SU-DHL-6 (cell line): ENCODE results near the gene RTBDN.

Source experiments
- H2AFZ ChIP-seq: fragments of 200-600 bp; sonication (generic); 2 replicates; pipeline ENCODE4 v1.6.1; 2014; ENCODE audit warnings: low read depth, mild to moderate bottlenecking, moderate library complexity, mixed read lengths, antibody characterized with exemption, low read length; ENCODE audit not compliant: severe bottlenecking
- H3F3A ChIP-seq: fragments of 200-600 bp; shearing (Covaris generic); 2 replicates; pipeline ENCODE4 v1.6.0; 2016; ENCODE audit warnings: antibody characterized with exemption, mild to moderate bottlenecking; ENCODE audit not compliant: insufficient read depth
- H3K27ac ChIP-seq: fragments of 200-600 bp; sonication (generic); 2 replicates; pipeline ENCODE4 v1.5.1; 2016; ENCODE audit warnings: low read depth, mild to moderate bottlenecking, low read length, moderate library complexity, mixed read lengths
- H3K27me3 ChIP-seq: fragments of 200-600 bp; sonication (generic), shearing (Covaris generic); 2 replicates; pipeline ENCODE4 v1.6.0; 2014; ENCODE audit warnings: mild to moderate bottlenecking, low read length
- H3K36me3 ChIP-seq: fragments of 200-600 bp; sonication (generic); 2 replicates; pipeline ENCODE4 v1.6.1; 2014; ENCODE audit warnings: mild to moderate bottlenecking, low read length, mixed read lengths
- H3K4me2 ChIP-seq: fragments of 300-600, 200-600 bp; shearing (Covaris generic), sonication (generic); 2 replicates; pipeline ENCODE4 v1.6.0; 2014; ENCODE audit warnings: low read length, low read depth, mild to moderate bottlenecking; ENCODE audit not compliant: poor library complexity, severe bottlenecking
- H3K4me3 ChIP-seq: fragments of 200-600 bp; sonication (generic); 2 replicates; pipeline ENCODE4 v1.5.1; 2014; ENCODE audit warnings: antibody characterized with exemption, low read length, mild to moderate bottlenecking, mixed read lengths; ENCODE audit not compliant: insufficient read depth, poor library complexity, severe bottlenecking
- H3K79me2 ChIP-seq: fragments of 200-600 bp; sonication (generic); 2 replicates; pipeline ENCODE4 v1.6.1; 2014; ENCODE audit warnings: mild to moderate bottlenecking, low read length, moderate library complexity; ENCODE audit not compliant: insufficient read depth
- H3K9ac ChIP-seq: fragments of 200-600 bp; sonication (generic); 2 replicates; pipeline ENCODE4 v1.7.0; 2014; ENCODE audit warnings: mild to moderate bottlenecking, low read length
- H3K9me2 ChIP-seq: fragments of 200-600 bp; sonication (generic); replicated peaks from 2 replicates; pipeline ENCODE4 v1.6.1; 2014; ENCODE audit warnings: low read length; ENCODE audit not compliant: insufficient read depth
- H3K9me3 ChIP-seq: fragments of 200-600 bp; sonication (generic); 2 replicates; pipeline ENCODE4 v1.6.1; 2014; ENCODE audit warnings: low read length, mixed read lengths; ENCODE audit not compliant: insufficient read depth
- H4K20me1 ChIP-seq: fragments of 200-600 bp; sonication (generic); 2 replicates; pipeline ENCODE4 v1.6.1; 2014; ENCODE audit warnings: low read depth, mild to moderate bottlenecking, antibody characterized with exemption, low read length, moderate library complexity, mixed read lengths
- EZH2phosphoT487 ChIP-seq: fragments of 200-600 bp; sonication (generic), shearing (Covaris generic); conservative IDR thresholded peaks from 2 replicates; pipeline ENCODE4 v1.6.1; 2018; ENCODE audit warnings: mild to moderate bottlenecking, antibody characterized with exemption, low read length, moderate library complexity, mixed read lengths
- TF ChIP-seq, protein P1 (sequence below): fragments of 200-600 bp; sonication (generic); IDR thresholded peaks from one replicate; pipeline ENCODE4 v1.5.1; 2017; ENCODE audit warnings: antibody characterized with exemption, mild to moderate bottlenecking, low read length, moderate library complexity; ENCODE audit not compliant: insufficient read depth, poor library complexity, severe bottlenecking

Gene RTBDN

DNA sequence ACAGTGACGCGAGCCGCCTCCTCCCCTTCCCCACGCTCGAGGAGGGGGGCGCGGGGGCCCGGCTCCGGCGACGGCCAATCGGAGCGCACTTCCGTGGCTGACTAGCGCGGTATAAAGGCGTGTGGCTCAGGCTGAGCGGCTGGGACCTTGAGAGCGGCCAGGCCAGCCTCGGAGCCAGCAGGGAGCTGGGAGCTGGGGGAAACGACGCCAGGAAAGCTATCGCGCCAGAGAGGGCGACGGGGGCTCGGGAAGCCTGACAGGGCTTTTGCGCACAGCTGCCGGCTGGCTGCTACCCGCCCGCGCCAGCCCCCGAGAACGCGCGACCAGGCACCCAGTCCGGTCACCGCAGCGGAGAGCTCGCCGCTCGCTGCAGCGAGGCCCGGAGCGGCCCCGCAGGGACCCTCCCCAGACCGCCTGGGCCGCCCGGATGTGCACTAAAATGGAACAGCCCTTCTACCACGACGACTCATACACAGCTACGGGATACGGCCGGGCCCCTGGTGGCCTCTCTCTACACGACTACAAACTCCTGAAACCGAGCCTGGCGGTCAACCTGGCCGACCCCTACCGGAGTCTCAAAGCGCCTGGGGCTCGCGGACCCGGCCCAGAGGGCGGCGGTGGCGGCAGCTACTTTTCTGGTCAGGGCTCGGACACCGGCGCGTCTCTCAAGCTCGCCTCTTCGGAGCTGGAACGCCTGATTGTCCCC is 42.9 kb downstream of the RTBDN start, which contains the start of gene JUNB:
JUNB (plus strand) TSS at position 142 of the 706 bp plus-strand sequence; CDS start at position 428, 286 bp downstream.
- peaks cover 36% of the 10 kb centered on the region for H3F3A ChIP-seq
- H3K4me3 ChIP-seq, result peak within 1 kb of the TSS; percentile 60
- H3K9me3 ChIP-seq, result no peaks in the 10 kb centered on the region
- H3K27me3 ChIP-seq, result no peaks in the 10 kb centered on the region
- peak within 1 kb of the TSS; percentile 52 for H2AFZ ChIP-seq
- no peaks in the 10 kb centered on the region for H3K36me3 ChIP-seq
- TF ChIP-seq, protein P1, sequence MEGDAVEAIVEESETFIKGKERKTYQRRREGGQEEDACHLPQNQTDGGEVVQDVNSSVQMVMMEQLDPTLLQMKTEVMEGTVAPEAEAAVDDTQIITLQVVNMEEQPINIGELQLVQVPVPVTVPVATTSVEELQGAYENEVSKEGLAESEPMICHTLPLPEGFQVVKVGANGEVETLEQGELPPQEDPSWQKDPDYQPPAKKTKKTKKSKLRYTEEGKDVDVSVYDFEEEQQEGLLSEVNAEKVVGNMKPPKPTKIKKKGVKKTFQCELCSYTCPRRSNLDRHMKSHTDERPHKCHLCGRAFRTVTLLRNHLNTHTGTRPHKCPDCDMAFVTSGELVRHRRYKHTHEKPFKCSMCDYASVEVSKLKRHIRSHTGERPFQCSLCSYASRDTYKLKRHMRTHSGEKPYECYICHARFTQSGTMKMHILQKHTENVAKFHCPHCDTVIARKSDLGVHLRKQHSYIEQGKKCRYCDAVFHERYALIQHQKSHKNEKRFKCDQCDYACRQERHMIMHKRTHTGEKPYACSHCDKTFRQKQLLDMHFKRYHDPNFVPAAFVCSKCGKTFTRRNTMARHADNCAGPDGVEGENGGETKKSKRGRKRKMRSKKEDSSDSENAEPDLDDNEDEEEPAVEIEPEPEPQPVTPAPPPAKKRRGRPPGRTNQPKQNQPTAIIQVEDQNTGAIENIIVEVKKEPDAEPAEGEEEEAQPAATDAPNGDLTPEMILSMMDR, result no peak
- TF ChIP-seq EZH2phosphoT487, result no peak
- H3K27ac ChIP-seq, result peak within 1 kb of the TSS; percentile 70
- no peaks in the 10 kb centered on the region for H4K20me1 ChIP-seq
- H3K9ac ChIP-seq, result peak within 1 kb of the TSS; percentile 77
- H3K9me2 ChIP-seq, result no peaks in the 10 kb centered on the region
- no peaks in the 10 kb centered on the region for H3K79me2 ChIP-seq
- H3K4me2 ChIP-seq, result peak within 1 kb of the TSS; percentile 94

DNA sequence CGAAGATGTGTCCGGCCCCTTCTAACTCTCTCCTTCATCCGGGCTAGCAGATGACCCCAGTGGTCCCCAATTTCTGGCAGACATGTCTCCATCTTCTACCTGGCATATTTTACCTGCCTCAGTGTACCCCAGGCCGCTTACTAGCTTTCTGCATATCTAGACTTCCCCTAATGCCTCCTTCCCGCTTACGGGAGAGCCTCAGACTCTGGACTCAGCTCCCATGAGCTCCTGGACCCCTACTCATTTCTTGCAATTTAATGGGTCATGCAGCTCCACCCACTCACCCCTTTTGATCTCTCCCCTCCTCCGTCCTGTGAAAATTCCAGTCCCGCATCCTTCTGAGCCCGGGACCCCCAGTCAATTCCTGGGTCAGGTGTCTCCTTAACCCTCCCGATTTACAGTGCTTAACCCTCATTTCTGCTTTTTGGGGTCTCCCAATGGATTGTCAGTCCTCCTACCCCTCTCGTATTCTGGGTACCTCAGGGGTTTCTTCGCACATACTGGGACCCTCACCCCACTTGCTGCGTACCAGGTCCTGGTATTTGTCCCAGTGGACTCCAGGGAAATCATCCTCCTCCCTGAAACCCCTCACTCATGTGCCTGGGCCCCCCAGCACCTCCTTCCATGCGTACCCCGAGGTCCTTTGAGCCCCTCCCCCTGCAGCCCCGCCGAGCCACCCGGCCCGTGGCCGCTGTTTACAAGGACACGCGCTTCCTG is 43.6 kb downstream of the RTBDN start:
- H3K9me2 ChIP-seq, result no peaks in the 10 kb centered on the region
- H3K9ac ChIP-seq, result peak overlapping the region; percentile 77
- no peak overlapping the region for H2AFZ ChIP-seq
- no peaks in the 10 kb centered on the region for H4K20me1 ChIP-seq
- no peaks in the 10 kb centered on the region for H3K27me3 ChIP-seq
- H3K4me3 ChIP-seq, result peak overlapping the region; percentile 60
- H3K36me3 ChIP-seq, result no peaks in the 10 kb centered on the region
- no peaks in the 10 kb centered on the region for H3K79me2 ChIP-seq
- H3K4me2 ChIP-seq, result peak overlapping the region; percentile 94
- no peaks in the 10 kb centered on the region for H3K9me3 ChIP-seq
- H3K27ac ChIP-seq, result no peak overlapping the region
- peaks cover 36% of the 10 kb centered on the region for H3F3A ChIP-seq
- TF ChIP-seq, protein P1, result no peak
- no peak for TF ChIP-seq EZH2phosphoT487

DNA sequence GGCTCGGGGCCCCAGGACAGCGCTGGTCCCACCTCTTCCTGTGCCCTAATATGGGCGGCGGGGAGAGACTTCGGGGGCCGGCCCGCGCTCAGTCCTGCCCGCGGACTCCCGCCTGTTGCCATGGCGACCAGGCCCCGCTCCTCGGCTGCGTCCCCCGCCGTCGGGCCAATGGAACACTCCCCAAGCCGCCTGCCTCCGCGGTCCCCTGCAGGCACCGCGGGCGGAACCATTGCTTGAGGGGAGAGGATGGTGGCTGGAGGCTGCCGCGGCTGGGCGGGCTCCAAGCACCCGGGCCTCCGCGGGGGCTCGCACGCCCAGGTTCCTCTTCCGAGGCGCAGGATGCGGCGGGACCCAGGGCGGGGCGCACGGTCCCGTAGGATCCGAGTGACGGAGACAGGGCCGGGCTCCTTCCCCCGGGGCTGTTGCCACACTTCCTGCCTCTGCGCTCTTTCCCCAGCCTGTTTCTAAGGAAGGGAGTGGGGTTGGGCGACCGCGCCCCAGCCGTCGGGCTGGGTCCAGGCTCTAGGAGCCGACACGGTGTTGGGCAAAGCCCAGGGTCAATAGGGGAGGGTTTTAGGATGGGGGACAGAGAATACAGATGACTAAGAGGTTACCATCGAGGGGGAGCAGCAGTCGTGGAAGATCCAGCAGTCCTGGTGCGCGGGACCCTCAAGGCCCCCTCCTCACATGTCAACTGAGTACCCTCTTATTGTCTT is 44.3 kb downstream of the RTBDN start:
- H3K27me3 ChIP-seq, result no peaks in the 10 kb centered on the region
- H3K79me2 ChIP-seq, result no peaks in the 10 kb centered on the region
- H3F3A ChIP-seq, result peaks cover 36% of the 10 kb centered on the region
- H3K4me3 ChIP-seq, result peak overlapping the region; percentile 21
- no peaks in the 10 kb centered on the region for H3K9me2 ChIP-seq
- peak overlapping the region; percentile 77 for H3K9ac ChIP-seq
- no peaks in the 10 kb centered on the region for H3K9me3 ChIP-seq
- H3K27ac ChIP-seq, result no peak overlapping the region
- no peak for TF ChIP-seq EZH2phosphoT487
- TF ChIP-seq, protein P1, result no peak
- peak overlapping the region; percentile 94 for H3K4me2 ChIP-seq
- no peaks in the 10 kb centered on the region for H4K20me1 ChIP-seq
- no peaks in the 10 kb centered on the region for H3K36me3 ChIP-seq
- peak overlapping the region; percentile 28 for H2AFZ ChIP-seq
